ENCODE results near the gene TRO. TPM values are rescaled to one million over a fixed set of nuclear protein-coding genes. Genes with fewer than 3 reads are reported as not detected.

TRO gene
- total and polyA plus RNA-seq, 2 experiments from 2014 or later = 36.8 to 53.4 TPM

DNA sequence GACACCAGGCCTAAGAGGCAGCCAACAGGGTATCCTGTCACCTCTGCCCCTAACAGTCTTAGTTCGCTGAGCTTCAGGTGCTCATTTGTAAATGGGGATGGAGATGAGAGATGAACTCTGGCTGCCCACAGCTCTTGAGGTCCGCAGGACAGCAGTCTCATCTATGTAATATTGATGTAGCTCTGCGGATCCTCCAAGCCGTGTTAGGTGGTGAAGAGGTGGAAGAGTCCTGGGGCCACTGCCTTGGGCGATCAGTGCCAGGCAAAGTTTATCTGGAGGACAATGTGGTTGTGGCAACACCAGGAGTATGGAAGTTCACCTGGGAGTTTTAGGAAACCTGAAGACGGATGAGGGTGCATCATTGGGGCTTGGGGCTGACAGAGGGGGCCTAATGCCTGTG is 13.4 kb downstream of the TRO start:
- Histone ChIP-seq H3K4me1 (ENCODE audit: insufficient read depth) (no peaks in the 10 kb centered on the region), H3F3A (replicated peaks; ENCODE audit: low read depth) (no peaks in the 10 kb centered on the region), H3K9me2 (ENCODE audit: insufficient read depth) (no peaks in the 10 kb centered on the region), H3K4me3 (no peak overlapping the region), H4K20me1 (replicated peaks; ENCODE audit: insufficient read depth) (no peaks in the 10 kb centered on the region), H3K27me3 (ENCODE audit: insufficient read depth) (no peaks in the 10 kb centered on the region), H3K27ac (ENCODE audit: low read depth) (no peak overlapping the region), H3K36me3 (ENCODE audit: insufficient read depth) (no peaks in the 10 kb centered on the region), H3K4me2 (no peak overlapping the region), H2AFZ (no peak overlapping the region), H3K79me2 (replicated peaks; ENCODE audit: insufficient read depth) (no peaks in the 10 kb centered on the region)
- ATAC-seq (no peak), DNase-seq (ENCODE audit: low spot score) (no peak)
- Mint-ChIP-seq H3K36me3 (ENCODE audit: low read depth) (peaks cover 12% of the 10 kb centered on the region), H3K27me3 (ENCODE audit: insufficient read depth, low read depth, poor library complexity) (no peaks in the 10 kb centered on the region), H3K9me3 (no peaks in the 10 kb centered on the region; the same call in 2 of the 3 replicates), H3K27ac (no peak overlapping the region), H3K4me3 (no peak overlapping the region), H3K4me1 (no peaks in the 10 kb centered on the region)
- TF ChIP-seq CREB1 (CRISPR knock-in tag; IDR thresholded peaks at IDR 0.05; ENCODE audit: low read depth) (no peak), POLR2AphosphoS5 (IDR thresholded peaks at IDR 0.05; ENCODE audit: low read depth) (no peak), ZNF331 (CRISPR knock-in tag; IDR thresholded peaks at IDR 0.05; ENCODE audit: low read depth) (no peak), CTCF (conservative IDR thresholded peaks at IDR 0.05; ENCODE audit: low read depth in 2 of 2) (no peak), EZH2phosphoT487 (IDR thresholded peaks at IDR 0.05; ENCODE audit: unreplicated experiment) (no peak), STAT1 (IDR thresholded peaks at IDR 0.05; ENCODE audit: unreplicated experiment) (no peak)
- TF ChIP-seq, protein P1, sequence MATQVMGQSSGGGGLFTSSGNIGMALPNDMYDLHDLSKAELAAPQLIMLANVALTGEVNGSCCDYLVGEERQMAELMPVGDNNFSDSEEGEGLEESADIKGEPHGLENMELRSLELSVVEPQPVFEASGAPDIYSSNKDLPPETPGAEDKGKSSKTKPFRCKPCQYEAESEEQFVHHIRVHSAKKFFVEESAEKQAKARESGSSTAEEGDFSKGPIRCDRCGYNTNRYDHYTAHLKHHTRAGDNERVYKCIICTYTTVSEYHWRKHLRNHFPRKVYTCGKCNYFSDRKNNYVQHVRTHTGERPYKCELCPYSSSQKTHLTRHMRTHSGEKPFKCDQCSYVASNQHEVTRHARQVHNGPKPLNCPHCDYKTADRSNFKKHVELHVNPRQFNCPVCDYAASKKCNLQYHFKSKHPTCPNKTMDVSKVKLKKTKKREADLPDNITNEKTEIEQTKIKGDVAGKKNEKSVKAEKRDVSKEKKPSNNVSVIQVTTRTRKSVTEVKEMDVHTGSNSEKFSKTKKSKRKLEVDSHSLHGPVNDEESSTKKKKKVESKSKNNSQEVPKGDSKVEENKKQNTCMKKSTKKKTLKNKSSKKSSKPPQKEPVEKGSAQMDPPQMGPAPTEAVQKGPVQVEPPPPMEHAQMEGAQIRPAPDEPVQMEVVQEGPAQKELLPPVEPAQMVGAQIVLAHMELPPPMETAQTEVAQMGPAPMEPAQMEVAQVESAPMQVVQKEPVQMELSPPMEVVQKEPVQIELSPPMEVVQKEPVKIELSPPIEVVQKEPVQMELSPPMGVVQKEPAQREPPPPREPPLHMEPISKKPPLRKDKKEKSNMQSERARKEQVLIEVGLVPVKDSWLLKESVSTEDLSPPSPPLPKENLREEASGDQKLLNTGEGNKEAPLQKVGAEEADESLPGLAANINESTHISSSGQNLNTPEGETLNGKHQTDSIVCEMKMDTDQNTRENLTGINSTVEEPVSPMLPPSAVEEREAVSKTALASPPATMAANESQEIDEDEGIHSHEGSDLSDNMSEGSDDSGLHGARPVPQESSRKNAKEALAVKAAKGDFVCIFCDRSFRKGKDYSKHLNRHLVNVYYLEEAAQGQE (IDR thresholded peaks at IDR 0.05; ENCODE audit: unreplicated experiment) = no peak

DNA sequence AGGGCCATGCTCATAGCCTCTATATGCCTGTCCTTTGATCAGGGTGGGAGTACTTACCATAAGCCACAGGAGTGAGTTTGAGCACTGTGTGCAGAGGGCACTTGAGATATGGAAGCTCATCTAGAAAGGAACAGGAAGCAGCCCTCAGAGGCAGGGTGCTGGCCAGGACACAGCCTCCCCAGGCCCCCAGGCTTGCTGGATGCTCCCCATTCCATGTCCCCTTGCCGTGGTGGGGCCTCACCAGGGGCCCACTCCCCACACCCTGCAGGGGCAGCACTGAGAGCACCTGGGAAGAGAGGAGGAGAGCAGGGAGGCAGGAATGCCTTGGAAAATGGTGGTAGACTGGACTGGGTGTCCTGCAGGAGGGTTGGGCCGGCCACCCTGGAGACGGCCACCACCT is 14.3 kb downstream of the TRO start:
- H3K79me2 ChIP-seq (replicated peaks; ENCODE audit: insufficient read depth) = no peaks in the 10 kb centered on the region
- no peaks in the 10 kb centered on the region for H4K20me1 ChIP-seq (replicated peaks; ENCODE audit: insufficient read depth)
- Mint-ChIP-seq H3K36me3 (ENCODE audit: low read depth) (peaks cover 10% of the 10 kb centered on the region), H3K4me1 (no peaks in the 10 kb centered on the region), H3K4me3 (no peak overlapping the region), H3K27ac (no peak overlapping the region), H3K27me3 (ENCODE audit: insufficient read depth, low read depth, poor library complexity) (no peaks in the 10 kb centered on the region), H3K9me3 (no peaks in the 10 kb centered on the region; the same call in 2 of the 3 replicates)
- no peak overlapping the region for H2AFZ ChIP-seq
- H3K27me3 ChIP-seq (ENCODE audit: insufficient read depth) = no peaks in the 10 kb centered on the region
- TF ChIP-seq JUNB (IDR thresholded peaks at IDR 0.05; ENCODE audit: unreplicated experiment) (no peak), STAT1 (IDR thresholded peaks at IDR 0.05; ENCODE audit: unreplicated experiment) (no peak), ZNF114 (CRISPR knock-in tag; IDR thresholded peaks at IDR 0.05) (no peak), ZNF331 (CRISPR knock-in tag; IDR thresholded peaks at IDR 0.05; ENCODE audit: low read depth) (no peak), CREB1 (CRISPR knock-in tag; IDR thresholded peaks at IDR 0.05; ENCODE audit: low read depth) (no peak), ETS1 (IDR thresholded peaks at IDR 0.05) (no peak), EZH2phosphoT487 (IDR thresholded peaks at IDR 0.05; ENCODE audit: unreplicated experiment) (no peak), NANOG (IDR thresholded peaks at IDR 0.05; ENCODE audit: borderline replicate concordance) (no peak), POLR2AphosphoS5 (IDR thresholded peaks at IDR 0.05; ENCODE audit: low read depth) (no peak), EZH2 (IDR thresholded peaks at IDR 0.05; ENCODE audit: low read depth, unreplicated experiment) (no peak)
- H3F3A ChIP-seq (replicated peaks; ENCODE audit: low read depth) = no peaks in the 10 kb centered on the region
- no peak overlapping the region for H3K4me2 ChIP-seq
- DNase-seq (ENCODE audit: low spot score) (no peak), ATAC-seq (no peak)
- no peaks in the 10 kb centered on the region for H3K36me3 ChIP-seq (ENCODE audit: insufficient read depth)
- H3K27ac ChIP-seq (ENCODE audit: low read depth) = no peak overlapping the region
- H3K4me3 ChIP-seq = no peak overlapping the region
- H3K4me1 ChIP-seq (ENCODE audit: insufficient read depth) = no peaks in the 10 kb centered on the region
- no peaks in the 10 kb centered on the region for H3K9me2 ChIP-seq (ENCODE audit: insufficient read depth)

Measured in GM23338 (cell line).